ENCODE data around the gene ZGRF1. TPM values are rescaled to one million over a fixed set of nuclear protein-coding genes. Genes with fewer than 3 reads are reported as not detected.
A peak's percentile ranks its signal among the peaks of the same experiment; 100 is the strongest.

ZGRF1 gene
- total RNA-seq, 1 donor from 2014 or later = 2.7 TPM

GRCh38 chr4:112516471-112517066, 120.1 kb downstream of the ZGRF1 start:
- no peak for DNase-seq
- Histone ChIP-seq H3K27ac (replicated peaks) (no peak overlapping the region), H3K27me3 (ENCODE audit: low read depth) (peaks cover 100% of the 10 kb centered on the region), H3K4me1 (peaks cover 44% of the 10 kb centered on the region), H3K4me3 (peak overlapping the region; percentile 69), H3K36me3 (no peaks in the 10 kb centered on the region), H3K9me3 (replicated peaks) (no peaks in the 10 kb centered on the region)
- intact Hi-C loops (cut with micrococcal nuclease) = no loop called here
- TF ChIP-seq, protein P1, sequence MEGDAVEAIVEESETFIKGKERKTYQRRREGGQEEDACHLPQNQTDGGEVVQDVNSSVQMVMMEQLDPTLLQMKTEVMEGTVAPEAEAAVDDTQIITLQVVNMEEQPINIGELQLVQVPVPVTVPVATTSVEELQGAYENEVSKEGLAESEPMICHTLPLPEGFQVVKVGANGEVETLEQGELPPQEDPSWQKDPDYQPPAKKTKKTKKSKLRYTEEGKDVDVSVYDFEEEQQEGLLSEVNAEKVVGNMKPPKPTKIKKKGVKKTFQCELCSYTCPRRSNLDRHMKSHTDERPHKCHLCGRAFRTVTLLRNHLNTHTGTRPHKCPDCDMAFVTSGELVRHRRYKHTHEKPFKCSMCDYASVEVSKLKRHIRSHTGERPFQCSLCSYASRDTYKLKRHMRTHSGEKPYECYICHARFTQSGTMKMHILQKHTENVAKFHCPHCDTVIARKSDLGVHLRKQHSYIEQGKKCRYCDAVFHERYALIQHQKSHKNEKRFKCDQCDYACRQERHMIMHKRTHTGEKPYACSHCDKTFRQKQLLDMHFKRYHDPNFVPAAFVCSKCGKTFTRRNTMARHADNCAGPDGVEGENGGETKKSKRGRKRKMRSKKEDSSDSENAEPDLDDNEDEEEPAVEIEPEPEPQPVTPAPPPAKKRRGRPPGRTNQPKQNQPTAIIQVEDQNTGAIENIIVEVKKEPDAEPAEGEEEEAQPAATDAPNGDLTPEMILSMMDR (IDR thresholded peaks at IDR 0.05; ENCODE audit: borderline replicate concordance) = no peak

DNA sequence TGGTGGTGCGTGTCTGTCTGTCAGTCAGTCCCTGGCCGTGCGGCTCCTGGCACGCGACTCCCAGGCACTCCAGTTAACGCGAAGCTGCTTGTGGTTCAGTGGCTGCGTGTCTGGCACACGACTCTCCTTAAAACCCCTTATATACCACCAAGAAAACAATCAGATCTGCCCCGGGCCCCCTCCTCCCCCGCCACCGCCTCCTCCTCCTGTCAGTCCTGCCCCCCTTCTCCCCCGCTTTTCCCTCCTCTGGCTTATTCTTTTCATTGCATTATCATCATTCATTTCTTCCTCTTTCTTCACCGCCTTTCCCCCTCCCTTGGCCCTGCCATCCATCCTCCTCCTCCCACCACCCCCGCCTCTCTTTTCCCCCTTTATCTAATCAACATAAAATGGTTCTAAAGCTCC, 120.6 kb downstream of the ZGRF1 start, which contains the start of gene NEUROG2:
Gene NEUROG2, minus strand, starts transcription at position 115 of the 405 bp plus-strand sequence. CDS start 705 bp downstream, outside the sequence.
- Histone ChIP-seq H3K36me3 (no peaks in the 10 kb centered on the region), H3K4me1 (peaks cover 44% of the 10 kb centered on the region), H3K27ac (replicated peaks) (no peak within 1 kb of the TSS), H3K4me3 (peak within 1 kb of the TSS; percentile 69), H3K27me3 (ENCODE audit: low read depth) (peaks cover 100% of the 10 kb centered on the region), H3K9me3 (replicated peaks) (no peaks in the 10 kb centered on the region)
- TF ChIP-seq, protein P1 (IDR thresholded peaks at IDR 0.05; ENCODE audit: borderline replicate concordance) = no peak
- intact Hi-C loops (cut with micrococcal nuclease) = no loop called here
- no peak for DNase-seq

DNA sequence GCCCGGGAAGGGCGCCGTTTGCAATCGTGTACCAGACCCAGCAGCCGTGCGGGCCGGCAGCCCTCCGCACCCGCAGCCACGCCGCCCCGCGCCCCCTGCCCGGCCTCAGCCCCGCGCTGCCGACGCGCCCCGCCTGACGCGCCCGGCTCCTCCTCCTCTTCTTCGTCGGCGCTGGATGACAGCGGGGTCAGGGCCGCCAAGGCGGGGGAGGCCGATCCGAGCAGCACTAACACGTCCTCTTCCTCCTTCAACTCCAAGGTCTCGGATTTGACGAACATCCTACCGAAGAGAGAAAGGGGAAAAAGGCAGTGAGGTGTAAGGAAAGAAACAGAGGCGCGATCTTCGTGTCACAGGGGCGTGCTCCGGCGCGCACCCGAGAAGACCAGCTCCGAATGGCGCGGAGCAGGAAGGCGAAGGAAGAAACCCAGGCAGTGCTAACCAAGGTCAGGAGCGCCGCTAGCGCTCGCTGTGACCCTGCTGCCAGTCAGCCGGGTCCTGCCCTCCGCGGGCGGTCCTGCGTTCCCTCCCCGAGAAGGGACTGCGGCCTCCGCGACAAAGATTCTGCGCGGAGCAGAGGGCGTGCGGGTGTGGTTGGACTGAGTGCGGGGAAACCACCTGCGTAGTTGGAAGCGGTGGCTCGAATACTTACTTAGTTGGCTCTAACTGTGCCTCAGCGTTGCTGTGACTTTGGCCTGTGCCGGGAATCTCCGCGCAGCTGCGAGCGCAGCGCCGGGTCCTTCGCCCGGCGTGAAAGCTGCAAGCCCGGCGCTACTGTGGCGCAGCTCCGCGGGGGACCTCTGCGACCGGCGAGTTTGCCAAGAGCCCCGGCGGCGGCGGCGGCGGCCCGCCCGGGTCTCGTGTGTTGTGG, 121.3 kb downstream of the ZGRF1 start:
- Histone ChIP-seq H3K27me3 (ENCODE audit: low read depth) (peaks cover 100% of the 10 kb centered on the region), H3K27ac (replicated peaks) (no peak overlapping the region), H3K4me1 (peaks cover 48% of the 10 kb centered on the region), H3K36me3 (no peaks in the 10 kb centered on the region), H3K4me3 (peak overlapping the region; percentile 69), H3K9me3 (replicated peaks) (no peaks in the 10 kb centered on the region)
- TF ChIP-seq, protein P1 (IDR thresholded peaks at IDR 0.05; ENCODE audit: borderline replicate concordance) = no peak
- no peak for DNase-seq
- intact Hi-C loops (cut with micrococcal nuclease) = no loop called here

DNA sequence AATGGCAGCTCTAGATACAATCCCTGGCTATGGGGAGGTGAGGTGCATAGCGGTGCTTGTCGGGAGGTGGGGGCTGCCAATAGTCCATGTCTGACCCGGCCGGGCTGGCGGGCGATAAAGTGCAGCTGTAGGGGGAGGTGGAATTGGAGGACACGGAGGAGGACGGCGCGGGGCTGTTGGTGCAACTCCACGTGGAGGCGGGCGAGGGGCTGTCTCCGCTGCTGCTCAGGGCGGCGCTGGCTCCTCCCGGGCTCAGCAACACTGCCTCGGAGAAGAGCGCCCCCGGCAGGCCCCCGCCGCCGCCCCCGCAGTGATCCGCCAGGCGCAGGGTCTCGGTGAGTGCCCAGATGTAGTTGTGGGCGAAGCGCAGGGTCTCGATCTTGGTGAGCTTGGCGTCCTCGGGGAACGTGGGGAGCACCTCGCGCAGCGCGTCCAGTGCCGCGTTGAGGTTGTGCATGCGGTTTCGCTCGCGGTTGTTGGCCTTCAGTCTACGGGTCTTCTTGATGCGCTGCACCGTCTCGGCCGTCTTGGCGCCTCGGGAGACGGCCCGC, 122.0 kb downstream of the ZGRF1 start:
- TF ChIP-seq, protein P1 (IDR thresholded peaks at IDR 0.05; ENCODE audit: borderline replicate concordance) = no peak
- H3K36me3 ChIP-seq = no peaks in the 10 kb centered on the region
- H3K9me3 ChIP-seq (replicated peaks) = no peaks in the 10 kb centered on the region
- no peak for DNase-seq
- intact Hi-C loops (cut with micrococcal nuclease) = no loop called here
- no peak overlapping the region for H3K27ac ChIP-seq (replicated peaks)
- H3K4me1 ChIP-seq = peaks cover 55% of the 10 kb centered on the region
- H3K4me3 ChIP-seq = peak overlapping the region; percentile 69
- peaks cover 100% of the 10 kb centered on the region for H3K27me3 ChIP-seq (ENCODE audit: low read depth)

- Histone ChIP-seq H3K27ac (replicated peaks) (no peak overlapping the region), H3K4me1 (peaks cover 61% of the 10 kb centered on the region), H3K4me3 (peak overlapping the region; percentile 69), H3K27me3 (ENCODE audit: low read depth) (peaks cover 100% of the 10 kb centered on the region), H3K36me3 (no peaks in the 10 kb centered on the region), H3K9me3 (replicated peaks) (no peaks in the 10 kb centered on the region)
- no peak for DNase-seq
- TF ChIP-seq, protein P1 (IDR thresholded peaks at IDR 0.05; ENCODE audit: borderline replicate concordance) = no peak
- intact Hi-C loops (cut with micrococcal nuclease) = no loop called here
Measured at GRCh38 chr4:112513971-112514646, 122.6 kb downstream of the ZGRF1 start.

Data from left ventricle myocardium inferior (tissue), 1 donor.